DND-41 (cell line): ENCODE results near the gene CLNK.

Experiments
- CTCF ChIP-seq: IDR thresholded peaks from 2 replicates; pipeline ENCODE4 v1.5.1; 2012; ENCODE audit warnings: borderline replicate concordance, low read length, moderate library complexity, mild to moderate bottlenecking; ENCODE audit not compliant: poor library complexity, severe bottlenecking; ENCODE audit errors: extremely low read depth
- EZH2 ChIP-seq: IDR thresholded peaks from 3 replicates; pipeline ENCODE4 v1.6.1; 2012; ENCODE audit warnings: borderline replicate concordance, low read depth, mild to moderate bottlenecking, moderate library complexity, low read length, inconsistent platforms; ENCODE audit not compliant: severe bottlenecking

GRCh38 chr4:10625131-10625530 is 59.4 kb downstream of the CLNK start:
- TF ChIP-seq CTCF, result no peak
- TF ChIP-seq EZH2, result no peak
